Measurements from ENCODE around the gene CHPF2.

CHPF2 gene

DNA sequence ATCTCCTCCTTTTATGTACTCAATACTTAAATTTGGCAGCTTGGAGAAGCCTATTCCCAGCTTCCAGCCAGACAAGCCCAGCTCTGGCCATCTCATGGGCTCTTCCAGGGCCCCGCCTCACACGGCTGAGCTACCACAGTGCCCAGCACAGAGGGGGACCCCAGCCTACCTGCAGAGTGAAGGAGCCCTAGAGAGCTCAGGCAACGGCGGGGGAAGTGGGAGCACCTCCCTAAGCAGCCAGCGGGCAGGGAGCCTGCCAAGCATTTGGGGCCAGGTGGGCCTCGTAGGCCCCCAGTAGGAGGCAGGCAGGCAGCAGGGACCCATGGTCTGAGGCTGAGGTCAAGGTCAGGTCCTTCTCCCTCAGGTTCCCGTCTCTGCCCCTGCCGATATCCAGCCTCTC, 45.3 kb downstream of the CHPF2 start:
- TF ChIP-seq, protein P1, sequence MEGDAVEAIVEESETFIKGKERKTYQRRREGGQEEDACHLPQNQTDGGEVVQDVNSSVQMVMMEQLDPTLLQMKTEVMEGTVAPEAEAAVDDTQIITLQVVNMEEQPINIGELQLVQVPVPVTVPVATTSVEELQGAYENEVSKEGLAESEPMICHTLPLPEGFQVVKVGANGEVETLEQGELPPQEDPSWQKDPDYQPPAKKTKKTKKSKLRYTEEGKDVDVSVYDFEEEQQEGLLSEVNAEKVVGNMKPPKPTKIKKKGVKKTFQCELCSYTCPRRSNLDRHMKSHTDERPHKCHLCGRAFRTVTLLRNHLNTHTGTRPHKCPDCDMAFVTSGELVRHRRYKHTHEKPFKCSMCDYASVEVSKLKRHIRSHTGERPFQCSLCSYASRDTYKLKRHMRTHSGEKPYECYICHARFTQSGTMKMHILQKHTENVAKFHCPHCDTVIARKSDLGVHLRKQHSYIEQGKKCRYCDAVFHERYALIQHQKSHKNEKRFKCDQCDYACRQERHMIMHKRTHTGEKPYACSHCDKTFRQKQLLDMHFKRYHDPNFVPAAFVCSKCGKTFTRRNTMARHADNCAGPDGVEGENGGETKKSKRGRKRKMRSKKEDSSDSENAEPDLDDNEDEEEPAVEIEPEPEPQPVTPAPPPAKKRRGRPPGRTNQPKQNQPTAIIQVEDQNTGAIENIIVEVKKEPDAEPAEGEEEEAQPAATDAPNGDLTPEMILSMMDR (IDR thresholded peaks at IDR 0.05; ENCODE audit: low read depth, low read length, missing control alignments) = no peak
- no peak overlapping the region for H3K4me3 ChIP-seq (ENCODE audit: low read depth, low read length)

DNA sequence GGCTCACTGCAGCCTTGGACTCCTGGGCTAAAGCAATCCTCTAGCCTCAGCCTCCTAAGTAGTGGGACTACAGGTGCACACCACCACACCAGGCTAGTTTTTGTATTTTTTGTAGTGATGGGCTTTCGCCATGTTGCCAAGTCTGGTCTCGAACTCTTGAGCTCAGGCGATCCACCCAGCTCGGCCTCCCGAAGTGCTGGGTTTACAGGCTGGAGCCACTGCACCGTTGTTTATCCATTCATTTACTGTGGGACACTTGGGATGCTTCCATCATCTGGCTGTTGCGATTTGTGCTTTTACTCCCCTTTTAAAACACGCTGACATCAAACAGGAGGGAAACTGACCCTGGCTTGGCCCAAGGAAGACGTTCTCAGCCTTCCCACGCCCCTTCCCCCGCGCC, 46.7 kb downstream of the CHPF2 start:
- TF ChIP-seq, protein P1 (IDR thresholded peaks at IDR 0.05; ENCODE audit: low read depth, low read length, missing control alignments) = no peak
- no peak for DNase-seq
- H3K27me3 ChIP-seq (replicated peaks) = peaks cover 5% of the 10 kb centered on the region
- H3K36me3 ChIP-seq (replicated peaks) = no peaks in the 10 kb centered on the region
- H3K27ac ChIP-seq = no peak overlapping the region
- in situ Hi-C loops (cut with HindIII; ENCODE audit: low pct_ligation_motif_present, low sequenced_read_pairs) = no loop called here
- no peak overlapping the region for H3K4me3 ChIP-seq (ENCODE audit: low read depth, low read length)

More for the DNA sequence above, 45.3 kb downstream of the CHPF2 start:
- DNase-seq = no peak
- H3K36me3 ChIP-seq (replicated peaks) = no peaks in the 10 kb centered on the region
- H3K27ac ChIP-seq = no peak overlapping the region
- in situ Hi-C loops (cut with HindIII; ENCODE audit: low pct_ligation_motif_present, low sequenced_read_pairs) = no loop called here
- peaks cover 5% of the 10 kb centered on the region for H3K27me3 ChIP-seq (replicated peaks)

DNA sequence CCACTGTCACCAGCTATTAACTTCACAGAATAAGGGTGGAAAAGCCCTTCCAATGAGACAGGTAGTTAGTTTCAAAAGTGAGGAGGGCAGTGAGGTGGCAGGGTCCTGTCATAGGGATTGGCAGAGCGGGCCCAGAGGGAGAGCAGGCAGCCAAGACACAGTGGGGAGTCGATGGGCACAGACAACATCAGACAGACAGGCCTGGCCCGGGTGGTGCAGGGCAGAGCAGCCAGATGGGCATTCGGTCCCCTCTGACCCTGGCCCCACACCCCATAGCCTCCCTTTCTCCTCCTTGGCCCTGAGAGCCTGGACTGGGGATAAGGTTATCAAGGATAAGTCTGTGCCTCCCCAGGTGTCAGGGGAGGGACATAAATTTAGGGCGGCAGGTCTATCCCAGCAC, 47.6 kb downstream of the CHPF2 start:
- TF ChIP-seq, protein P1 (IDR thresholded peaks at IDR 0.05; ENCODE audit: low read depth, low read length, missing control alignments) = no peak
- H3K36me3 ChIP-seq (replicated peaks) = no peaks in the 10 kb centered on the region
- no peak for DNase-seq
- in situ Hi-C loops (cut with HindIII; ENCODE audit: low pct_ligation_motif_present, low sequenced_read_pairs) = no loop called here
- H3K4me3 ChIP-seq (ENCODE audit: low read depth, low read length) = no peak overlapping the region
- peaks cover 5% of the 10 kb centered on the region for H3K27me3 ChIP-seq (replicated peaks)
- no peak overlapping the region for H3K27ac ChIP-seq

DNA sequence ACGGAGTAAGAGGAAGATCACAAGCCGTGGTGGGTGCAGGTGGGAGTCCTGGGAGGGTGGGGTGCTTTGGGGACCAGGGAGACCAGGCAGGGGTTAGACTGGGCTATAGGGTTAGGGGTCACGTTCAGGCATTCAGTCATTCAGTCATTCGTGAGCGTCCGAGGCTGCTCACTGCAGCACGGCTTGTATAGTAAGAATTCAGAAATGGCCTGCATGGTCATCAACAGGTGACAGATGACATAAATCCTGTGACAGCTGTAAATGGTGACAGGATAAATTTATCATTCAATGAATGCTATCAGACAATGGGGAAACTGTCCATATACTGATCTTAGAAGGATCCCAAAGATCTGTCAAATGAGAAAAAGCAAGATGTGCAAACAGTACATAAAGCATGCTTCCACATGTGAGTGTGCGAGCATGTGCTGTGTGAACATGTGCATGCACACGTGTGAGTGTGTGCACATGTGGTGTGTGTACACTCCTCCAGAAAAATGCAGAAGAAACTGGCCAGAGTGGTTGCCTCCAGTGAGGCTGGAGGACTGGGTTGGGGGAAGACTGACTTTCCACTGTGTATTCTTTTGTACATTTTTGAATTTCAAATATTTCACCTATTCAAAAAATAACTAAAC, 48.2 kb downstream of the CHPF2 start:
- Histone ChIP-seq H3K36me3 (replicated peaks) (no peaks in the 10 kb centered on the region), H3K27ac (no peak overlapping the region), H3K27me3 (replicated peaks) (peaks cover 5% of the 10 kb centered on the region), H3K4me3 (ENCODE audit: low read depth, low read length) (no peak overlapping the region)
- in situ Hi-C loops (cut with HindIII; ENCODE audit: low pct_ligation_motif_present, low sequenced_read_pairs) = no loop called here
- DNase-seq = no peak
- TF ChIP-seq, protein P1 (IDR thresholded peaks at IDR 0.05; ENCODE audit: low read depth, low read length, missing control alignments) = no peak

DNA sequence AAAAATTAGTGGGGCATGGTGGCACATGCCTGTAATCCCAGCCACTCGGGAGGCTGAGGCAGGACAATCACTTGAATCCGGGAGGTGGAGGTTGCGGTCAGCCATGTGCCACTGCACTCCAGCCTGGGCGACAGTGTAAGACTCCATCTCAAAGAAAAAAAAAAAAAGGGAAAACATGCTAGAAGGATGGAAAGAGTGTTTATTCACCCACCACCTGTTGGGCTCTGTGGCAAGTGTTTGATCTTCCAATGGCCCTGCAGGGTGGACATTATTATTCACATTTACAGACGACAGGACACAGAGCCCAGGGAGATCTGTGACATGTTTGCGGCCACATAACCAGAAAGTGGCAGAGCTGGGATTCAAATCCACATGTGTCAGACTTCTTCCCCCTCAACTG, 49.4 kb downstream of the CHPF2 start:
- no peak for DNase-seq
- in situ Hi-C loops (cut with HindIII; ENCODE audit: low pct_ligation_motif_present, low sequenced_read_pairs) = no loop called here
- TF ChIP-seq, protein P1 (IDR thresholded peaks at IDR 0.05; ENCODE audit: low read depth, low read length, missing control alignments) = no peak
- Histone ChIP-seq H3K27me3 (replicated peaks) (peaks cover 4% of the 10 kb centered on the region), H3K4me3 (ENCODE audit: low read depth, low read length) (no peak overlapping the region), H3K36me3 (replicated peaks) (no peaks in the 10 kb centered on the region), H3K27ac (no peak overlapping the region)

DNA sequence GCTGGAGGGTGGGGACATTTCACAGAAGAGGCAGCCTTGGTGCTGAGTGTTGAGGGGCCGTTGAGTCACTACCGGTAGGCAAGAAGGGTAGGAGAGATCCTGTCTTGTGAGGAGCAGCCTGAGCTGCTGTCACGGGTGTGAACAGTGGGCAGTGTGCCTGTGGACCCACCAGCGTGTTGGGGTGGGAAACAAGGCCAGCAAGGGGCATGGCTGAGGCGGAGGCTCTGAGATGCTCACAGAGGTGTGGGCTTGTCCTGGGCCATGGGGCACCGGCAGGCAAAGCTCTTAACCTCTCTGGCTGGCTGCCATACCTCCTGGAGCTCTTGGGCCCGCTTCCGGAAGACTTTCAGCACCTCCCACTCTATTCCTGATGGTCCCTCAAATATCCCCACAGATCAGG, 49.8 kb downstream of the CHPF2 start:
- TF ChIP-seq, protein P1 (IDR thresholded peaks at IDR 0.05; ENCODE audit: low read depth, low read length, missing control alignments) = no peak

More for the DNA sequence above, 49.8 kb downstream of the CHPF2 start:
- no peak for DNase-seq
- peaks cover 4% of the 10 kb centered on the region for H3K27me3 ChIP-seq (replicated peaks)
- no peak overlapping the region for H3K4me3 ChIP-seq (ENCODE audit: low read depth, low read length)
- no peaks in the 10 kb centered on the region for H3K36me3 ChIP-seq (replicated peaks)
- in situ Hi-C loops (cut with HindIII; ENCODE audit: low pct_ligation_motif_present, low sequenced_read_pairs) = no loop called here
- no peak overlapping the region for H3K27ac ChIP-seq

Measured in brain microvascular endothelial cell (primary cell).